COLO668 (cell line): ENCODE measurements around the gene C13orf46.
"Not testable (repeated sequence)": the region's sequence is repeated elsewhere in the genome, so short reads cannot be mapped to it uniquely, and the experiment has no call there.

Source experiments
- DNase-seq: peaks from one replicate; lab custom pipeline; 2025; ENCODE audit not compliant: unreplicated experiment; lab: John Stamatoyannopoulos, UW

Gene C13orf46

GRCh38 chr13:113926951-113927660 lies 46.8 kb downstream of the C13orf46 start:
- no peak for DNase-seq

- no peak for DNase-seq
Measured at GRCh38 chr13:113926301-113926761, 47.5 kb downstream of the C13orf46 start.

GRCh38 chr13:113924184-113924901 lies 49.5 kb downstream of the C13orf46 start:
- no peak for DNase-seq

- no peak for DNase-seq
Measured at GRCh38 chr13:113923376-113924063, 50.4 kb downstream of the C13orf46 start.

GRCh38 chr13:113922412-113923118 lies 51.3 kb downstream of the C13orf46 start:
- no peak for DNase-seq

GRCh38 chr13:113921763-113922162 lies 52.1 kb downstream of the C13orf46 start:
- DNase-seq, result no peak

GRCh38 chr13:113920606-113921286 lies 53.1 kb downstream of the C13orf46 start:
- DNase-seq, result no peak

- no peak for DNase-seq
Measured at GRCh38 chr13:113919761-113920559, 53.9 kb downstream of the C13orf46 start.

- no peak for DNase-seq
Measured at GRCh38 chr13:113918981-113919701, 54.7 kb downstream of the C13orf46 start.

- no peak for DNase-seq
Measured at GRCh38 chr13:113918580-113918979, 55.3 kb downstream of the C13orf46 start.

- no peak for DNase-seq
Measured at GRCh38 chr13:113917594-113918371, 56.1 kb downstream of the C13orf46 start.

- DNase-seq, result no peak
Measured at GRCh38 chr13:113917096-113917495, 56.8 kb downstream of the C13orf46 start.

- DNase-seq, result no peak
Measured at GRCh38 chr13:113916330-113916815, 57.5 kb downstream of the C13orf46 start.

GRCh38 chr13:113915786-113916329 lies 58.0 kb downstream of the C13orf46 start:
- DNase-seq, result no peak

- no peak for DNase-seq
Measured at GRCh38 chr13:113915012-113915763, 58.7 kb downstream of the C13orf46 start.

- DNase-seq, result no peak
Measured at GRCh38 chr13:113914333-113915011, 59.4 kb downstream of the C13orf46 start.

- not testable (repeated sequence) for DNase-seq
Measured at GRCh38 chr13:113913838-113914237, 60.0 kb downstream of the C13orf46 start.
